Measurements from ENCODE around the gene ATP6V1B1.

DNA sequence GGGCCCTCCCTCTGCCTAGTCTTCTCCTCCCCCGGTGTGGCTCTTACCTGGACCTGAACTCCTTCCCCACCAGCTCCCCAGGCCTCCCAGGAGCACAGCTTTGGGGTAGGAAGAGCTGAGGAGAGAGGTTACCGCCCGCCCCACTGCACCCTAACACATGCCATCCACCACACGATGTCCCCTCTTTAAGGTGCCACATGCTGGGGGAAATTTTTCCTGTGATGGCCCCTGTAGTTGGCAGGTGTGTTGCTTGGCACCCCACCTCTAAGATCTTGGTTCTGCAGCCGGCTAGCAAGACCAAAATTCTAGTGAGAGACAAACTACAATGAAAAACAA is 65.9 kb downstream of the ATP6V1B1 start:
- TF ChIP-seq CTCF (IDR thresholded peaks at IDR 0.05) (no peak), POLR2A (IDR thresholded peaks at IDR 0.05) (no peak)
